ENCODE results near the gene STARD3.

GRCh38 chr17:39697961-39698360 lies 61.0 kb downstream of the STARD3 start:
- TF ChIP-seq CTCF (IDR thresholded peaks at IDR 0.05; ENCODE audit: insufficient read depth, low read depth, low read length) (no peak), EZH2 (IDR thresholded peaks at IDR 0.05; ENCODE audit: insufficient read depth, low read length) (no peak)
